Renal cortical epithelial cell (primary cell): ENCODE data around the gene NAA16. TPM values are rescaled to one million over a fixed set of nuclear protein-coding genes. Genes with fewer than 3 reads are reported as not detected.
A peak's percentile ranks its signal among the peaks of the same experiment; 100 is the strongest.

ENCODE experiments used
- DNase-seq: peaks from one replicate; pipeline ENCODE4 v3.0.0-alpha.2; 2011; ENCODE audit warnings: low read depth
- total RNA-seq: library from RNA; depleted of rRNA; stranded (reverse); fragments of >200 nt; gene quantifications from 2 replicates; pipeline ENCODE4 v1.2.3, GENCODE V29; 2014

NAA16 gene
- total RNA-seq, 1 donor from 2014 or later = 21.6 TPM

DNA sequence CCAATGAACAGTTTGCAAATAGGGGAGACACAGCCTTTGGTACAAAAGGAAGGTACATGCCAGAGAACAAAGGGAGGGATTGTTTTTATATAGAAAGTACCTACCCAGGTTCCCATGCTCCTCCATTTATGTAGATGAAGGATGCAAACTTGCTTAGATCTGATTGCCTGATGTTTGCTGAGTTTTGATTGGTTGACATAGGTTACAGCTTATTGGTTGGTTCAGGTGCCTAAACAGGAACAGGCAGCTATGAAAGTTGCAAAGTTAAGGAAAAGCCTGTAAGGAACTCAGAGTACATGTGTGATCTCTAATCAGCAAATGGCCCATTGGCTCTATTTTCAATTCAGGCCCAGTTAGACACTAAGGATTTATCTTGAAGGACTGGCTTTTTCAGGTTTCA lies 6.5 kb upstream of the NAA16 start:
- no peak for DNase-seq

DNA sequence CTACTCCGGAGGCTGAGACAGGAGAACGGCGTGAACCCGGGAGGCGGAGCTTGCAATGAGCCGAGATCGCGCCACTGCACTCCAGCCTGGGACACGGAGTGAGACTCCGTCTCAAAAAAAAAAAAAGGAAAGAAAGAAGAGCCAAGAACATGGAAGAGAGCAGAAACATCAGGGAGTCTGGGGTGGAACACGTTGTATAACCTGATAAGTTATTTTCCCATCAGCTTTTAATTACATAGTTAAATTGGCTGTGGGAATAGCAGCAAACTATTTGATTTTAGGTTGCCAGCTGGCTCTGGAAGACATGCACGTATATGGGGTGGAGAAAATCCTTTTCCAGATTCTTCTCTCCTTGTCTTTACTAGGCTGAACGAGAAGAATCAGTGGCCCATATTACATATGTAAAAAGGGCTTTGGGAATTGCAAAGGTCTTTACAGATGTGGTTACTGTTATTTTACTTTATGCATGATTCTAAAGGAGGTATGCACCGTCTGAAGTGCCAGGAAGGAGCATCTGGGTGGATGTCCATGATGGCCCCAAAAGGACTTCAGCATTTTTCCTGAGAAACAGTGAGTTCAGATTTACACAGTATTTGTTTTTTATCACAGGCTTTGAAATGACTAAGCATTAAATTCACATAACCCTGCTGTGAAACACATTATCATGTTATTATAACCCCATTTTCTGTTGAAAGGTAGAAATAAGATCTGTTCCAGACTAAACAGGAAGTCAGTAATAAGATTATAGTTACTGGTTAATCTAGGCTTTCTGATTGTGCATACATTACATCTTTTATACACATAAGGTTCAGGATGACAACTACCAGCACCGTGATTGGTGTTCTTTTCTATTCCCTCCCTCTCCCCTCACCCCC lies 4.6 kb upstream of the NAA16 start:
- DNase-seq = peak; percentile 91

DNA sequence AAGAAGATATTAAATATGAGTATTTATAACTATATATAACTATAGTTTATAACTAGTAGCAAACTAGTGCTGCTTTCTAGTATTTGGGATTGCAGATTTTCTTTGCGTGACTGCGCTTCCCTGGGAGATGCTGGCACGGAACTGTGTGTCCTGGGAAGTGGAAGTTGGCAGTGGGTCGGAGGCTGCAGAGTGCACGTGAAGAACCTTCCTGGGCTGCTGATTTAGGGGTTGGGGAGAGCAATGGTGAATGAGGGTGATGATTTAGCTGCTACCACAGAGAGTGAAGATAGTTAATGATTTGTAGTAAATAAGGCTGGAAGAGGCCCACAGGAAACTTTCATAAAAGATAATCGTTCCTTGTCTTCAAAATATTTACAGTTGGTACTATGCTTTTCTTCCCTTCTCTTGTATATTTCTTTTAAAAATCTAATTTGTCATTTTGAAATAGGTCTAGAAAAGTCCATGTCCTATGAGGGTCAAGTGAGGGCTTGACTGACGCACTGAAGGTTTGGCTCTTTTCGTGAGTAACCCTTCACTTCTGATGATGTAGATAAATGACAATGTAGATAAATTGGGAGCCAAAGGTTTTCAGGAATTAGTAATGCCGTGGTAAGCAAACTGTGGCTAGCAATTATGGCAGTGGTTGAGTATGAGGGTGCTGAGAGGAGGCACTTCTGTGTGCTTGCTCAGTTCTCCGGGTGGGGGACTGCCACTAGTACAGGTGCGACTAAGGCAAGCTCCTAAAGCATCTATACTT lies 3.0 kb upstream of the NAA16 start:
- peak; percentile 51 for DNase-seq

DNA sequence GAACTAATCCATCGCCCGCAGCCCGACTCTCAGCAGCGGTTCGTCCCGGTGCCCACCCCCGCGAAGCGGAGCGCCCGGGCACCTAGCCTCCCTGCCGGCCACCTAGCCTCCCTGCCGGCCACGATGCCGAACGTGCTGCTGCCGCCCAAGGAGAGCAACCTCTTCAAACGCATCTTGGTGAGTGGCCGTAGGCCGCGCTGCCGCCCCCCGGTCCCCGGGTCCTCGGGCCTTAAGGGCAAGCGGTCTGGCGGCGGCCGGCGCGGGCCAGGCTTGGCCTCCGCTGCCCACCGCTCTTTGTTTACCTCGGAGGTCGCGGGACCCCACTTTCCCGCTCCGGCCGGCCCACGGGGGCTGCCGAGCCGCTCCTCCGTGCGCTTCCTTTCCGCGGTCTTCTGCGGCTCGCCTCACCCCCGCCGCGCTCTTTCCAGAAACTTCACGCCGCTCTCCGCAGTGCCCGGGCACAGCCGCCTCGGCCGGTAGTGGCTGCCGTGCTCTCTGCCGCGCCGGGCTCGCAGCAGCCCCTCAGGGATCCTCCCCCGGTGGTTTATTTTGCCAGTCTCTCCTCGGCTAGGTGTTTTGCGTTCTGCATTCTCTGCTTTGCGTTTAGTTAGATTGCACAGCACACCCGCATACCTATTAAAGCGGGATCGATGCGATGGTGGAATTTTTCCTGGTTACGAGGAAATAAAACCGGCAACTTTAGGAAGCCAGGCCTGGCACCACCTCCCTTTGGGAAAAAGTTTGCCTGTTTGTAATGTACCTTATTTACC lies 524 bp downstream of the NAA16 start:
- no peak for DNase-seq

DNA sequence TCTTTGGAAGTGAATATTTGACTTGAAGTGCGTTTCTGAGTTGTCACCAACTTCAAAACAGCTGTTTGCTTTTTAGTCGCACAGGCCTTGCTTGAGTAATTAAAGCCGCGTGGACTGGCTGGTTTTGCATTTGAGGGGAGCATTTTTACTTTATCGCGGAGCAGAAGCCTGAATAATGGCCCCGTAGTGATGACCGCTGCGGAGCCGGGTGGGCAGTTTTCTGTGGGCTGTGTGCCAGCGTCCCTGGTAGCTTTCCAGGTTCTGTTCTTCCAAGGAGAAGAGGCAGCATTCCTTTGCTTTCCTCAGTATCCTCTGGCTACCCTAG lies 1.1 kb downstream of the NAA16 start:
- peak; percentile 17 for DNase-seq

DNA sequence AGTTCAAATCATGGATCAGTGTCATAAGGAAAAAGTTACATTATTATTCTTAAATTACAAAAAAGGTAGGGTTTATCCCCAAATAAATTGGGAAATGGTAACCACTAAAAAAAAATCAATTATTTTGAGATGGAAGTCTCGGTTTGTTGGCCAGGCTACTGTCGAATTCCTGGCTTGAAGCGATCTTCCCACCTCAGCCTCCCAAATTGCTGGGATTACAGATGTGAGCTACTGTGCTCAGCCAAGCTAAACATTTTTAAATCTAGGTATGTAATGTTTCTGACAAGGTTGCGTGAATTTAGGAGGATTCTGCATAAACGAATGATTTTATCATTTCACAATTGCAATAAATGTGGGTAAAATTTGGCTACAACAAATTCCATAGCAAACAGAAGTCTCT lies 2.0 kb downstream of the NAA16 start:
- no peak for DNase-seq

DNA sequence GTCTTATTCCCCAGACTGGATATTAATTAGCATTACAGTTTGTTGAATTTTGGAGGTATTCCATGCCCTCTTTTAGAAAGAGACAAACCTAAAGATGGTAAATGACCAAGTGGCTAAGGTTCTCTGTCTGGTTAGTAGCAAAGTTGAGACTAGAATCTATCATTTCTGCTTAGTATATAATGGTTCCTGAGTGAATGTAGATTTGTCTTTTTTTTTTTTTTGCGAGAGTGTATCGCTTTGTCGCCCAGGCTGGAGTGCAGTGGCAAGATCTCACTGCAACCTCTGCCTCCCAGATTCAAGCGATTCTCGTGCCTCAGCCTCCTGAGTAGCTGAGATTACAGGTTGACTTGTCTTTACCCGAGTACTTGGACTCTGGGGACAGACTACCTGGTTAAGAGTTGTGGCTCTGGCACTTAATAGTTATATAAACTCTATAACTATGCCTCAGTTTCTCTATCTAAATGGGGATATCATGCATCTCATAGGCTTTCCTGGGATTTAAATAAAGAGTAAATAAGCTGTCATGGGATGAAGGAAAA lies 2.7 kb downstream of the NAA16 start:
- DNase-seq = no peak

DNA sequence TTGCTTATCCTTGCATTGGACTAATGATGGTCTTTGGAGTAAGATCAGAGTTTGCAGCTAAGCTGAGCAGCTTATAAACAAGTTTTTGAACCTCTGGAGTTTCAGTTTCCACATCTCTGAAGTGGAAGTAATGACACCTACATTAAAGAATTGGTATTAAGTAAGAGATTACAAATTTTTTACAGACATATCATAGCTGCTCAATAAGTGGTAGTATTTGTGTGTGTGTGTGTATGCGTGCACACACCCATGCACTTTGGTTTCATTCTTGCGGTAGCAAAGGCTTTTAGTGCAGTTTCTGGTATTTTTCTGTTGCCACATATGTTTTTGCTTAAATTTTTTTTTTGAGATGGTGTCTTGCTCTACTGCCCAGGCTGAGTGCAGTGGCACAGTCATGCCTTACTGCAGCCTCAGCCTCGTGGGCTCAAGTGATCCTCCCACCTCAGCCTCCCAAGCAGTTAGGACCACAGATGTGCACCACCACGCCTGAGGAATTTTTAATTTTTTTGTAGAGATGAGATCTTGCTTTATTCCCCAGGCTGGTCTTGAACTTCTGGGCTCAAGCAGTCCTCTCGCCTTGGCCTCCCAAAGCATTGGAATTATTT lies 4.5 kb downstream of the NAA16 start:
- peak; percentile 28 for DNase-seq

DNA sequence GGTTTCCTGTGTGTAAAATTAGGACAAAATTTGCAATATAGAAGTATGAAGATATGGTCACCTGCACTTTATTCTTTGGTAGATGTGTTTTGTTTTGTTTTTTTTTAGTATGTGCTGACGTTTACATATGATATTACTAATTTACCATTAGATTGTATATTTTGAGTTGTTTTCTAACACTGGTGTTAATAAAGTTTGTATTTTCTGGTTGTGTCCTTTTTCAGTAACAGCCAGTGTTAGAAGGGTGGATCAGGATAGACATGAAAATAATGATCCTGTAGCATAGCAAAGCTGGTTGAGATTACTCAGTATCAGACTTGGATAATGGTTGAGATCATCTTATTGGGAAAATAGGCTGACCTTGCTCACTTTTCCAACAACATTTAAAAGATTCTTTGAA lies 6.2 kb downstream of the NAA16 start:
- DNase-seq = no peak

DNA sequence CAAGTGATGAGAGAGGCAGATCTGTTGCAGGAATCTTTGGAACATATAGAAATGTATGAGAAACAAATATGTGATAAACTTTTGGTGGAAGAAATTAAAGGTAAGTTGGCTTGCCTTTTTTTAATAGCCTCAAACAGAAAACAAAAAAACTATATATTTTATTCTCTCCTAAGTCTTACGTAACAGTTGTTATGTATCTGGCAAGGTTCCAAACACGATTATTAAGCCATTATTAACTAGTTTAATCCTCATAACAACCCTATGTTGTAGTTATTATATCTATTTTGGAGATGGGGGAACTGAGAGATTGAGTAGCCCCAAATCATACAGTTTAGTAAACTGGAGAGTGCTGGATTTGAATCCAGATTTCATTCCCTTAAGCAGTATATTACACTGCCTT lies 14.7 kb downstream of the NAA16 start:
- no peak for DNase-seq

DNA sequence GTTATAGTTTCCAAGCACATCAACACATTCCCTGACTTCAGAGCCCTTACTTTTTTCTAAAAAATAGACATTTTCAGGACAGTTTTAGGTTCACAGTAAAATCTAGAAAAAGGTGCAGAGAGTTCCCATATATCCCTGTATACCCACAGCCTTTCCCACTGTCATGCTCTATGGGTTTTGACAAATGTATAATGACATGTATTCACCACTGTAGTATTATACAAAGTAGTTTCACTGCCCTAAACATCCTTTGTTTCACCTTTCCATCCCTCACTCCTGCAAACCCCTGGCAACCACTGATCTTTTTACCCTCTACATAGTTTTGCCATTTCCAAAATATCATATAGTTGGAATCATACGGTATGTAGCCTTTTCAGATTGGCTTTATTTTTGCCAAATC lies 15.6 kb downstream of the NAA16 start:
- no peak for DNase-seq

DNA sequence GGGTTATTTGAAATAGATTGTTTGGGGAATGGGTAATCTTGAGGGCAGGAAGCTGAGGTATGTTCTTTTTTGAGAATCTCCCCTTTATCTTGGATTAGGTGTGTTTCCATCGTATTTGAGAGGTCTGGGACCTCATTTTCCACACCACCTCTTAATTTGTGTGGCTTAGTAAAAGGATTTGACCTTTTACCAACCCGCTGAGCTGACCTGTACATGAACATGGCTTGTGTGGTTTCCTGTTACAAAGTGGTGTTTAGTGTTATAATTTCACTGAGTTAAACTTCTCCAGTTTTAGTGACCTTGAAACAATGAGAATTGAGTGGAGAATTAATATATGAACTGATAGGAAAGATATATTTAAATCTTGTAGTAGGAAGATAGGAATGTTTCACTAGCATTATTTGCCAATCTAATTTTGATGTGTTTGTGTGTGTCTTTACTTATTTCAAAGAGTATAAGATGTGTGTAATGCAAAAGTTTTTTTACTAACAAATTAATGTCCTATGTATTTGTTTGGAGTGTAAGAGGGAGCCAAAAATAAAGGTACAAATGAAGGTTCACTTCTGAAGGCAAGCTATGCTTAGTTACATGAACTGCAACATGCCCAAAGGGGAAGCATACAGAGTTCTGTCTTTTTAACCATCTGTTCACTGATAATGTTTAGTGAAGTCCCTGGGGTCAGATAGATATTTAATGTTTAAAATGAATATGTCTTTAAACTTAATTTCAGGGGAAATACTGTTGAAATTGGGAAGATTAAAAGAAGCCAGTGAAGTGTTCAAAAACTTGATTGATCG lies 17.1 kb downstream of the NAA16 start:
- peak; percentile 36 for DNase-seq

DNA sequence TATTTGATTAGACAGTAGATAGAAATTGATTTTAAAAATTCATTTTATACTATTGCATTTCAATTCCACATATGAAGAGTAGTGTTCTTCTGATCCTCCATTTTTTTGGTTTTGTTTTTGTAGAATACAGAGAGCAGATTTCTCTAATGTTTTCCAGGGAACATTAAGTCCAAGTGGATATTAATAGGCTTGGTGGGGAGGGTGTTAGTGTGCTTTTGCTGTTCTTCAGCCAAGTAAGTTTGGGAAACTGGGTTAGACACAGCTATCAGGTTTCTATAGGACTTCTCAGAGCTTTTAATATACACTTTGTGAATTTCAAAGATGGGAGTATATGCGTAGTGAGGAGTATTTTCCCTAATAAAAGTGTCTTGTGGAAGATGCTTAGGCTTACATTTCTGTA lies 21.8 kb downstream of the NAA16 start:
- no peak for DNase-seq

DNA sequence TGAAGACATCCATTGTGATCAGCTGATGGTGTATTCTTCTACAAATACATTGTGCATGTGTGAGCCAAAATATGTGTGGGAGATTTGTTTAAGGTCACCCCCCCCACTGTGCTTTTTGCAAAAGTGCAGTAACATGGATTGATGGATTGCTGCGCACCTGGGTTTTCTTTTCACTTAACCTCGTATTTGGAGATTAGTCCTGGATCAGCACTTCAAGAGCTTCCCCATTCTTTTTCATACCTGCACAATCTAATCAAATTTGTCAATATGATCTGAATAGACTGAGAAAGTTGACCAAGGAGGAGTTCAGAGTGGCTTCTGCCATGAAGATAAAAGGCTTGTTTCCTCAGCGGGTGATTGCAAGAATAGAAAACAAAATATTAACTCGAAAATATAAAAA lies 23.7 kb downstream of the NAA16 start:
- DNase-seq = no peak

DNA sequence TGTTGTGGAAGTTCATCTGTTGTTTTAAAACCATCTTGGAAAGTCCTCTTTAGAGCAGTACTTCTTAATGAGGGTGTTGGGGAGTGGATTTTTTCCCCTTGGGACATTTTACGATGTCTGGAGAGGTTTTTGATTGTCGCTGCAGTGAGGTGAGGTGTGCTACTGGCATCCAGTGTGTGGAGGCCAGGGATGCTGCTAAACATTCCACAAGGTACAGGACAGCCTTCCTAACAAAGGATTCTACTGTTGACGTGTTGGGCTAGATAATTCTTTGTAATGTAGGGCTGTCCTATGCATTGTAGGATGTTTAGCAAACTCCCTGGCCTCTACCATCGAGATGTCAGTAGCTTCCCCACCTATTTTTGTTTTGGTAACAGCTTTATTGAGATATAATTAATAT lies 33.3 kb downstream of the NAA16 start:
- DNase-seq = no peak

DNA sequence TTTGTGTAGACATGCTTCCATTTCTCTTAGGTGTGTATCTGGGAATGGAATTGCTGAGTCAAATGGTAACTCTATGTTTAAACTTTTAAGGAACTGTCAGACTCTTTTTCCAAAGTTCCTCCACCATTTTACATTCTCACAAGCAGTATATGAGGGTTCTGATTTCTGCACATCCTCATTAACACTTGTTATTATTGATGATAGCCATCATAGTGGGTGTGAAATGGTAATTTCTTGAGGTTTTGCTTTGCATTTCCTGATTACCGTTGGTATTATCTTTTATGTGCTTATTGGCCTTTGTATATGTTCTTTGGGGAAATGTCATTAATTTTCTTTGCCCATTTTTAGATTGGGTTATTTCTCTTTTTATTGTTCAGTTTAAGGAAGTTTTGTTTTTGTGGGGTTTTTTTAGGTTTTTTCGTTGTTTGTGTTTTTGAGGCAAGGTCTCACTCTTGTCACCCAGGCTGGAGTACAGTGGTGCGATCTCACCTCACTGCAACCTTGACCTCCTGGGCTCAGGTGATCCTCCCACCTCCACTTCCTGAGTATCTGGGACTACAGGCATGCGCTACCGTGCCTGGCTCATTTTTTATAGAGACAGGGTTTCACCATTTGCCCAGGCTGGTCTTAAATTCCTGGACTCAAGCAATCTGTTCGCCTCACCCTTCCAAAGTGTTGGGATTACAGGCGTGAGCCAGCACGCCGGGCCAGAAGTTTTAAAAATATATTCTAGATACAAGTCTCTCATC lies 34.3 kb downstream of the NAA16 start:
- DNase-seq = no peak

DNA sequence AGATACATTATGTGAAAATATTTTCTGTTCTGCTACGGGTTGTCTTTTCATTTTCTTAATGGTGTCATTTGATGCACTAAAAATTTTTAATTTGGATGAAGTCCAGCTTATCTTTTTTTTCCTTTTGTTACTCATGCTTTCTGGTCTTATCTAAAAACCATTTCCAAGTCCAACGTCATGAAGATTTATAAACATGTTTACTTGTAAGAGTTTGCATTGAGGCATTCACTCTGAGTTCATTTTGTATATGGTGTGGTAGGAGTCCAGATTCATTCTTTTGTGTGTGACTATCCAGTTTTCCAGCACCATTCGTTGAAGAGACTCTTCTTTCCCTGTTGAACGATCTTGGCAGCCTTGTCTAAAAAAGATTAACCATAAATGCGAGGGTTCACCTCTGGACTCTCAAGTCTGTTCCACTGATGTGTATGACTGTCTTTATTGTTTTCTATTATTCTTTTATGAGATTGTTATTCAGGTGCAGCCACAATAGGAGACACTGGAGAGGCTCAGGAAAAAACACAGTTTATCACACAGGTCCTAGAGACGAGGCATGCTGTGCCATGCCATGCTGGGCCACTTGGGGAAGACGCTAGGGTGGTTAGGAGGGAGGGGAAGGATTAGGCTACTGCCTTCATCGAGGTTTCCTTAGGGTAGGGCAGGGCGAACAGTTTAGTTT lies 35.0 kb downstream of the NAA16 start:
- no peak for DNase-seq

DNA sequence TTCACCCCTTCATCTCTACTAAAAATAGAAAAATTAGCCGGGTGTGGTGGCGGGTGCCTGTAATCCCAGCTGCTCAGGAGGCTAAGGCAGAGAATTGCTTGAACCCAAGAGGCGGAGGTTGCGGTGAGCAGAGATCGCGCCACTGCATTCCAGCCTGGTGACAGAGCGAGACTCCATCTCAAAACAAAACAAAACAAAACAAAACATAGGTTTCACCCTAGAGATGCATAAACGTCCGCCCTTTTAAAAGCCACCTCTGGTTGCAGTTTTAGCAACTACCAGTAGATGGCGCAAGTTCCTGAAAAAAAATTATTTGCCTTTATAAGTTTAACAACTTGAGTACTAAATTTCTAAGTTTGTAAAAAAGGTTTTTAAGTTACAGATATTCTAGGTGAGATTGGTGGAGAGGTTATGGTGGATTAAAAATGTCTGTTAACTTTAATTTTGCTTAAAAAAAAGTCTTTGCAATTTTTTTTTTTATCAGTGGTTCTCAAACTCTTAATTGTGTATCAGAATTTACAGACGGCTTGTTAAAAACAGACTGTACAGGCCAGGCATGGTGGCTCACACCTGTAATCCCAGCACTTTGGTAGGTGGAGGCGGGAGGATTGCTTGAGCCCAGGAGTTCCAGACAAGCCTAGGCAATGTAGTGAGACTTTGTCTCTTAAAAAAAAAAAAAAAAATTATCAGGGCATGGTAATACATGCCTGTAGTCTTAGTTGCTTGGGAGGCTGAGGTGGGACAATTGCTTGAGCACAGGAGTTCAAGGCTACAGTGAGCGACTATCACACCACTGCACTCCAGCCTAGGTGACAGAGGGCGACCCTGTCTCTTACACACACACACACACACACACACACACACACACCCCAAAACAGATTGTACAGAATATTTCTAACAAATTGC lies 42.1 kb downstream of the NAA16 start:
- peak; percentile 67 for DNase-seq

DNA sequence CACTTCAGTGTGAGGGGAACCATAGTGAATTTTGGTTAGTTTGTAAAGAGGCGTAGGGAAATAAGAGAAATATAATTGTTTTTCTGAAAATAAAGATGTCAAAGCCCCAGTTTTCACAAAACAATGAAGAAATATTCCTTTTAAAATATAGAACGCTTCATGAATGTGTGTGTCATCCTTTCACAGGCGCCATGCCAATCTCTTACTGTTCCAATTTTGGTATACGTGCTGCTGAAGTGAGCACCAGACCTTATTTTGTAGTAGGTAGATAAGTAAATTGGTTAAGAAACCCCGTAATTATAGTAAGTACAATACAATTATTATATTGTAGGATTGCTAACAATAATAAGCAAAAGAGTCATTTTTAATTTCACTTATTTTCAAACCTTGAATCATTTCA lies 43.3 kb downstream of the NAA16 start:
- no peak for DNase-seq
